ENCODE measurements around the gene SORCS2. TPM values are rescaled to one million over a fixed set of nuclear protein-coding genes. Genes with fewer than 3 reads are reported as not detected.

The SORCS2 gene
- total RNA-seq, 1 donor from 2014 or later: 13.4 TPM

GRCh38 chr4:7186516-7187167 is 5.7 kb upstream of the SORCS2 start:
- H3K27me3 Mint-ChIP-seq: peaks cover 49% of the 10 kb centered on the region
- no peak overlapping the region for H3K27ac Mint-ChIP-seq
- DNase-seq (ENCODE audit: extremely low spot score, unreplicated experiment): no peak
- no peaks in the 10 kb centered on the region for H3K36me3 Mint-ChIP-seq
- no peaks in the 10 kb centered on the region for H3K4me1 Mint-ChIP-seq (ENCODE audit: unreplicated experiment)
- H3K4me3 Mint-ChIP-seq: no peak overlapping the region
- peaks cover 6% of the 10 kb centered on the region for H3K9me3 Mint-ChIP-seq
- TF ChIP-seq CTCF (conservative IDR thresholded peaks at IDR 0.05): no peak

- Mint-ChIP-seq H3K27ac (no peak overlapping the region), H3K9me3 (peaks cover 6% of the 10 kb centered on the region), H3K4me1 (ENCODE audit: unreplicated experiment) (no peaks in the 10 kb centered on the region), H3K36me3 (no peaks in the 10 kb centered on the region), H3K4me3 (no peak overlapping the region), H3K27me3 (peaks cover 51% of the 10 kb centered on the region)
- no peak for TF ChIP-seq CTCF (conservative IDR thresholded peaks at IDR 0.05)
- no peak for DNase-seq (ENCODE audit: extremely low spot score, unreplicated experiment)
These were observed 5.2 kb upstream of the SORCS2 start for GRCh38 chr4:7187168-7187535.

GRCh38 chr4:7187691-7188090 is 4.6 kb upstream of the SORCS2 start:
- Mint-ChIP-seq H3K27ac (no peak overlapping the region), H3K4me3 (no peak overlapping the region), H3K4me1 (ENCODE audit: unreplicated experiment) (no peaks in the 10 kb centered on the region), H3K9me3 (peaks cover 6% of the 10 kb centered on the region), H3K36me3 (no peaks in the 10 kb centered on the region), H3K27me3 (peaks cover 52% of the 10 kb centered on the region)
- no peak for TF ChIP-seq CTCF (conservative IDR thresholded peaks at IDR 0.05)
- DNase-seq (ENCODE audit: extremely low spot score, unreplicated experiment): no peak

- no peaks in the 10 kb centered on the region for H3K36me3 Mint-ChIP-seq
- DNase-seq (ENCODE audit: extremely low spot score, unreplicated experiment): no peak
- no peak overlapping the region for H3K4me3 Mint-ChIP-seq
- H3K27ac Mint-ChIP-seq: no peak overlapping the region
- no peaks in the 10 kb centered on the region for H3K4me1 Mint-ChIP-seq (ENCODE audit: unreplicated experiment)
- H3K27me3 Mint-ChIP-seq: peaks cover 52% of the 10 kb centered on the region
- no peaks in the 10 kb centered on the region for H3K9me3 Mint-ChIP-seq
- TF ChIP-seq CTCF (conservative IDR thresholded peaks at IDR 0.05): no peak
These were observed 3.3 kb upstream of the SORCS2 start for GRCh38 chr4:7189066-7189465.

GRCh38 chr4:7189475-7190277 is 2.7 kb upstream of the SORCS2 start:
- DNase-seq (ENCODE audit: extremely low spot score, unreplicated experiment): no peak
- no peak for TF ChIP-seq CTCF (conservative IDR thresholded peaks at IDR 0.05)
- peaks cover 59% of the 10 kb centered on the region for H3K27me3 Mint-ChIP-seq
- H3K4me1 Mint-ChIP-seq (ENCODE audit: unreplicated experiment): no peaks in the 10 kb centered on the region
- no peaks in the 10 kb centered on the region for H3K9me3 Mint-ChIP-seq
- H3K27ac Mint-ChIP-seq: no peak overlapping the region
- H3K4me3 Mint-ChIP-seq: peak overlapping the region; percentile 31
- no peaks in the 10 kb centered on the region for H3K36me3 Mint-ChIP-seq
